ENCODE results near the gene CSTA. TPM values are rescaled to one million over a fixed set of nuclear protein-coding genes. Genes with fewer than 3 reads are reported as not detected.
A peak's percentile ranks its signal among the peaks of the same experiment; 100 is the strongest.

CSTA gene
- total RNA-seq, 4 donors from 2014 or later = 1.1 to 4.8 (median 2.7) TPM; not detected in 1

- H3K4me3 ChIP-seq = no peak overlapping the region
- 92 to 97% methylated on average over 5 of the region's 5 CpGs for WGBS, 2 donors
- H3K36me3 ChIP-seq = peaks cover 0 to 82% (median 0%) of the 10 kb centered on the region in 3 donors
- no peak overlapping the region for H3K27ac ChIP-seq
- TF ChIP-seq CTCF (IDR thresholded peaks at IDR 0.05) = no peak
- TF ChIP-seq EP300 (IDR thresholded peaks at IDR 0.05) = no peak
- TF ChIP-seq POLR2A (IDR thresholded peaks at IDR 0.05) = no peak
- DNase-seq (ENCODE audit: low spot score in 2 of 2) = no peak
- no peaks in the 10 kb centered on the region for H3K9me3 ChIP-seq
- H3K4me1 ChIP-seq = no peaks in the 10 kb centered on the region
- no peaks in the 10 kb centered on the region for H3K27me3 ChIP-seq
These were observed 41.3 kb downstream of the CSTA start for GRCh38 chr3:122366379-122366749.

GRCh38 chr3:122374034-122374433 is 49.0 kb downstream of the CSTA start:
- Histone ChIP-seq H3K4me1 (no peaks in the 10 kb centered on the region), H3K36me3 (peaks cover 0 to 40% (median 0%) of the 10 kb centered on the region in 3 donors), H3K9me3 (no peaks in the 10 kb centered on the region), H3K27ac (no peak overlapping the region), H3K27me3 (no peaks in the 10 kb centered on the region), H3K4me3 (no peak overlapping the region)
- TF ChIP-seq CTCF (IDR thresholded peaks at IDR 0.05) (no peak), EP300 (IDR thresholded peaks at IDR 0.05) (no peak), POLR2A (IDR thresholded peaks at IDR 0.05) (no peak)
- 88 to 95% methylated on average over 1 of the region's 1 CpG for WGBS, 2 donors
- DNase-seq (ENCODE audit: low spot score in 2 of 2) = no peak

- Histone ChIP-seq H3K27ac (no peak overlapping the region), H3K9me3 (no peaks in the 10 kb centered on the region), H3K4me1 (peaks cover 0 to 14% (median 11%) of the 10 kb centered on the region in 4 donors), H3K27me3 (no peaks in the 10 kb centered on the region), H3K36me3 (peaks cover 0 to 17% (median 0%) of the 10 kb centered on the region in 3 donors), H3K4me3 (no peak overlapping the region)
- no peak for DNase-seq (ENCODE audit: low spot score in 2 of 2)
- 61 to 64% methylated on average over 4 of the region's 4 CpGs for WGBS, 2 donors
- no peak for TF ChIP-seq EP300 (IDR thresholded peaks at IDR 0.05)
- no peak for TF ChIP-seq CTCF (IDR thresholded peaks at IDR 0.05)
- no peak for TF ChIP-seq POLR2A (IDR thresholded peaks at IDR 0.05)
These were observed 52.9 kb downstream of the CSTA start for GRCh38 chr3:122377975-122378374.

- TF ChIP-seq CTCF (IDR thresholded peaks at IDR 0.05) = peak in 2 of 5 experiments; percentile 6 to 23
- TF ChIP-seq POLR2A (IDR thresholded peaks at IDR 0.05) = peak in 1 of 2 donors; percentile 46
- peak in 1 of 2 donors; percentile 80 for TF ChIP-seq EP300 (IDR thresholded peaks at IDR 0.05)
- Histone ChIP-seq H3K36me3 (no peaks in the 10 kb centered on the region), H3K4me1 (peaks cover 0 to 41% (median 18%) of the 10 kb centered on the region in 4 donors), H3K27ac (peak within 1 kb of the TSS; percentile 82 to 94 (median 90)), H3K9me3 (no peaks in the 10 kb centered on the region), H3K4me3 (peak within 1 kb of the TSS; percentile 63 to 88 (median 84)), H3K27me3 (no peaks in the 10 kb centered on the region)
- DNase-seq (ENCODE audit: low spot score in 2 of 2) = peak; percentile 72 to 82
- 0% methylated on average over 25 to 31 of the region's 31 CpGs for WGBS, 2 donors
These were observed 58.0 kb downstream of the CSTA start, which contains the start of gene MIX23 for GRCh38 chr3:122382888-122383666. TSS of gene MIX23 (minus strand) at chr3:122383231. CDS start at chr3:122383224, 7 bp downstream.
